GM12878 (cell line): Measurements from ENCODE around the gene CAMTA1. TPM values are rescaled to one million over a fixed set of nuclear protein-coding genes. Genes with fewer than 3 reads are reported as not detected.

Experiments
- ATAC-seq: fragments of 200-7000 bp; cut with Tn5 transposase; 3 replicates; pipeline ENCODE4 v1.9.1; 2020; ENCODE audit warnings: mild to moderate bottlenecking, moderate library complexity
- BruUV-seq: library from RNA; stranded (reverse); fragments of 400-500 nt; replicated peaks from 2 replicates; lab custom pipeline; 2021; lab: Mats Ljungman, UMichigan
- CTCF ChIA-PET: fragments of 300-600 bp; sonication (Branson Sonifier 250); formaldehyde crosslinking; extraction: SDS; loops from one replicate; lab custom pipeline; 2021; ENCODE audit warnings: inconsistent platforms; lab: Yijun Ruan, JAX
- POLR2A ChIA-PET: fragments of 350-600 bp; formaldehyde crosslinking; extraction: SDS; loops from one replicate; lab custom pipeline; 2021; ENCODE audit warnings: inconsistent platforms; lab: Charles Lee
- RAD21 ChIA-PET: fragments of 300-600 bp; sonication (Branson Sonifier 250); formaldehyde crosslinking; loops from one replicate; lab custom pipeline; 2023; ENCODE audit warnings: antibody characterized with exemption; ENCODE audit not compliant: unreplicated experiment; lab: Charles Lee
- SMC1A ChIA-PET: fragments of 300-600 bp; sonication (Branson Sonifier 250); formaldehyde crosslinking; loops from one replicate; lab custom pipeline; 2023; ENCODE audit not compliant: unreplicated experiment, uncharacterized antibody; lab: Charles Lee
- DNase-seq: peaks from one replicate; pipeline ENCODE4 v3.0.0-alpha.2; 2011; ENCODE audit warnings: low read depth, low spot score
- FAIRE-seq: peaks from 3 replicates; lab custom pipeline; 2011; peaks lifted over from hg19 to GRCh38; lab: Jason Lieb, UNC
- H2AFZ ChIP-seq: 2 replicates; pipeline ENCODE4 v1.6.0; 2011; ENCODE audit warnings: low read depth, low read length, control low read depth; ENCODE audit not compliant: control insufficient read depth
- H3K27ac ChIP-seq: 2 replicates; pipeline ENCODE4 v1.5.1; 2011; ENCODE audit warnings: control low read depth; ENCODE audit not compliant: control insufficient read depth, insufficient read depth
- H3K27me3 ChIP-seq, 2 experiments: replicated peaks in 1 of 2; 2 replicates each; pipeline versions ENCODE4 v1.6.0 to v1.6.1; 2011; ENCODE audit warnings: low read length in 1 of 2; ENCODE audit not compliant: control insufficient read depth in 2 of 2, insufficient read depth in 2 of 2
- H3K36me3 ChIP-seq, 2 experiments: 2 replicates each; pipeline ENCODE4 v1.5.1; 2011; ENCODE audit warnings: low read length in 1 of 2; ENCODE audit not compliant: control insufficient read depth in 2 of 2, insufficient read depth in 2 of 2
- H3K4me1 ChIP-seq: 2 replicates; pipeline ENCODE4 v1.6.1; 2011; ENCODE audit warnings: mild to moderate bottlenecking, low read length, moderate library complexity, mixed read lengths; ENCODE audit not compliant: control insufficient read depth, insufficient read depth
- H3K4me2 ChIP-seq: 2 replicates; pipeline ENCODE4 v1.6.0; 2011; ENCODE audit warnings: control low read depth; ENCODE audit not compliant: control insufficient read depth, insufficient read depth
- H3K4me3 ChIP-seq: fragments of 200-600 bp; sonication (generic); 2 replicates; pipeline ENCODE4 v1.5.1; 2016
- H3K79me2 ChIP-seq: 2 replicates; pipeline ENCODE4 v1.6.0; 2011; ENCODE audit warnings: low read length; ENCODE audit not compliant: control insufficient read depth, insufficient read depth
- H3K9ac ChIP-seq: 2 replicates; pipeline ENCODE4 v1.8.0; 2011; ENCODE audit warnings: low read length, control low read depth, mixed read lengths; ENCODE audit not compliant: control insufficient read depth, insufficient read depth
- H3K9me3 ChIP-seq: replicated peaks from 3 replicates; pipeline ENCODE4 v1.5.1; 2011; ENCODE audit warnings: mild to moderate bottlenecking, low read length; ENCODE audit not compliant: control insufficient read depth, insufficient read depth
- H4K20me1 ChIP-seq: 2 replicates; pipeline ENCODE4 v1.6.0; 2011; ENCODE audit not compliant: control insufficient read depth, insufficient read depth
- ATF7 ChIP-seq: fragments of 450-650 bp; IDR thresholded peaks from 2 replicates; pipeline ENCODE4 v1.6.1; 2016; ENCODE audit warnings: low read depth, mild to moderate bottlenecking
- CEBPB ChIP-seq, 2 experiments: fragments of 150-350 bp in 1 of 2; IDR thresholded peaks; 2 replicates each; pipeline ENCODE4 v1.6.1; 2012 to 2014; ENCODE audit warnings: low read depth in 2 of 2, low read length in 2 of 2, borderline replicate concordance in 1 of 2, inconsistent platforms in 1 of 2
- DPF2 ChIP-seq: fragments of 450-650 bp; IDR thresholded peaks from 2 replicates; pipeline ENCODE4 v1.6.1; 2017; ENCODE audit warnings: mild to moderate bottlenecking
- MYB ChIP-seq: fragments of 150-350 bp; IDR thresholded peaks from 2 replicates; pipeline ENCODE4 v1.6.1; 2014; ENCODE audit warnings: mild to moderate bottlenecking, low read depth, low read length, borderline replicate concordance
- NFYA ChIP-seq: IDR thresholded peaks from 2 replicates; pipeline ENCODE4 v1.6.1; 2011; ENCODE audit warnings: low read depth, mild to moderate bottlenecking, low read length, improper control_type of control experiment, borderline replicate concordance
- POLR2AphosphoS5 ChIP-seq: IDR thresholded peaks from 2 replicates; pipeline ENCODE4 v1.6.1; 2011; ENCODE audit warnings: mild to moderate bottlenecking, low read length, inconsistent platforms
- SREBF1 ChIP-seq: IDR thresholded peaks from 2 replicates; pipeline ENCODE4 v1.6.1; 2012; ENCODE audit warnings: mild to moderate bottlenecking, low read length
- ZNF274 ChIP-seq: IDR thresholded peaks from one replicate; pipeline ENCODE4 v1.8.0; 2011; ENCODE audit not compliant: insufficient read length, insufficient read depth
- WGBS: methylation state at CpG from one replicate; pipeline ENCODE4 v1.1.6; 2016; ENCODE audit warnings: low lambda C conversion rate; ENCODE audit not compliant: insufficient replicate concordance, insufficient coverage; ENCODE audit errors: missing lambda C conversion rate; 5-methylcytosine and 5-hydroxymethylcytosine counted together
- in situ Hi-C: fragments of 300-500 bp; cut with MboI; formaldehyde crosslinking; loops from 9 replicates; pipeline ENCODE4 v1.14.3; 2018; ENCODE audit warnings: mixed read lengths
- intact Hi-C: fragments of 100-400 bp; cut with micrococcal nuclease; formaldehyde crosslinking; loops from one replicate; pipeline ENCODE4 v1.14.2; 2022; ENCODE audit not compliant: unreplicated experiment
- polyA plus RNA-seq, 11 experiments: library from polyadenylated mRNA; depleted of rRNA in 4 of 11; unstranded in 6 of 11; stranded (reverse) in 5 of 11; fragments of >200 nt; fragmentation: Nextera tagmentation in 4 of 11; fragmentation: Illumina TruSeq in 1 of 11; extraction: Ambion mirVana in 4 of 11; extraction: Trizol in 1 of 11; gene quantifications; 1 replicate in 1 of 11; 2 replicates in 10 of 11; pipeline versions ENCODE4 v1.2.1 to v1.2.3, GENCODE V29; 2011 to 2016; ENCODE audit warnings: inconsistent platforms in 2 of 11, missing spikeins in 2 of 11, low read depth in 1 of 11
- total RNA-seq, 4 experiments: library from RNA; depleted of rRNA in 3 of 4; stranded (reverse); fragments of >200 nt in 3 of 4; fragmentation: Illumina TruSeq in 1 of 4; extraction: Trizol in 1 of 4; gene quantifications; 2 replicates each; pipeline versions ENCODE4 v1.2.1 to v1.2.3, GENCODE V29; 2013 to 2021

The CAMTA1 gene
- total and polyA plus RNA-seq, 10 of the 15 experiments (the other 5 are each of a cell fraction or from before 2014, with no cell fraction given): 37.7 to 148 (median 76.4) TPM

DNA sequence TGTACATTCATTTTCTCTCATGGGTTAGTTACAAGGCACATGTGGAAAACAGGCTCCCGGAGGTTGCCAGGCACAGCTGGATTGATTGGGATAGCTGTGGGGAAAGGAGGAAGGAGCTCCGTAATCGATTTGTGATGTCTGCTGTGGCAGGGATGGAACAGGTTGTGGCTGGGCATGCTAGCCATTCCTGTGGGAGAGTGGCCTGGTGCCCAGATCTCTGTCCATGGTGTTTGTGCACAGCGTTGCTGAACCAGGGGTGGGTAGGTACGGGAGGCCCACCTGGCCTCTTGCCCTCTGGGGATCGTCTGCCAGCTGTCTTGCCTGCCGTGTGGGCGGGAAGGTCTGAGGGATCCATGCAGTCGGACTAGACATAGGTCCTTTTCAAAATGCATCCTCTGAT is 683.0 kb downstream of the CAMTA1 start (continued):
- no peak for TF ChIP-seq POLR2AphosphoS5
- no peak for TF ChIP-seq NFYA
- TF ChIP-seq MYB: no peak
- TF ChIP-seq DPF2: no peak
- TF ChIP-seq ZNF274: no peak
- TF ChIP-seq SREBF1: no peak
- TF ChIP-seq, all 136 proteins: peak for 0

GRCh38 chr1:7469255-7469938 is 684.1 kb downstream of the CAMTA1 start:
- Histone ChIP-seq H3K9ac (no peak overlapping the region), H3K4me1 (peaks cover 10% of the 10 kb centered on the region), H3K9me3 (no peaks in the 10 kb centered on the region), H4K20me1 (no peaks in the 10 kb centered on the region), H3K27ac (no peak overlapping the region), H3K4me2 (no peak overlapping the region), H3K4me3 (no peak overlapping the region), H2AFZ (no peak overlapping the region), H3K79me2 (no peaks in the 10 kb centered on the region), H3K36me3 (no peaks in the 10 kb centered on the region), H3K27me3 (peaks cover 0 to under 1% of the 10 kb centered on the region in 2 experiments; a peak in 2 of 4 replicates)
- ChIA-PET RAD21 (no interaction called here), SMC1A (no interaction called here), CTCF (no interaction called here), POLR2A (no interaction called here)
- no TSS peak for BruUV-seq
- WGBS: 15% methylated on average over 13 of the region's 13 CpGs
- intact Hi-C loops: no loop called here
- ATAC-seq (no peak), DNase-seq (no peak), FAIRE-seq (no peak)
- no peak for TF ChIP-seq CEBPB (IDR thresholded peaks at IDR 0.05; ENCODE audit: borderline replicate concordance in 1 of 2, low read depth in 2 of 2, low read length in 2 of 2)
- TF ChIP-seq ATF7: no peak
- TF ChIP-seq SREBF1: no peak
- in situ Hi-C loops: no loop called here
